GM21723 (cell line): ENCODE measurements around the gene LRRC4B.

Experiments
- ATAC-seq: cut with Tn5 transposase; IDR thresholded peaks from one replicate; pipeline ENCODE4 v1.9.1; 2021; ENCODE audit warnings: mild to moderate bottlenecking, moderate library complexity; ENCODE audit not compliant: unreplicated experiment

The LRRC4B gene

GRCh38 chr19:50509366-50509765 lies 58.9 kb downstream of the LRRC4B start:
- no peak for ATAC-seq

- ATAC-seq, result no peak
Observed at GRCh38 chr19:50508843-50509190, 59.4 kb downstream of the LRRC4B start.

- ATAC-seq, result no peak
Observed at GRCh38 chr19:50507376-50507775, 60.9 kb downstream of the LRRC4B start.

GRCh38 chr19:50506700-50507099 lies 61.5 kb downstream of the LRRC4B start:
- ATAC-seq, result no peak

GRCh38 chr19:50505856-50506611 lies 62.2 kb downstream of the LRRC4B start:
- no peak for ATAC-seq

- no peak for ATAC-seq
Observed at GRCh38 chr19:50501568-50502475, 66.4 kb downstream of the LRRC4B start.

- ATAC-seq, result no peak
Observed at GRCh38 chr19:50501186-50501567, 67.1 kb downstream of the LRRC4B start.

- ATAC-seq, result no peak
Observed at GRCh38 chr19:50500753-50501151, 67.5 kb downstream of the LRRC4B start.

GRCh38 chr19:50500060-50500752 lies 68.0 kb downstream of the LRRC4B start:
- ATAC-seq, result no peak

GRCh38 chr19:50498219-50499056 lies 69.8 kb downstream of the LRRC4B start:
- ATAC-seq, result no peak

- ATAC-seq, result no peak
Observed at GRCh38 chr19:50497022-50497405, 71.2 kb downstream of the LRRC4B start.

GRCh38 chr19:50496189-50497021 lies 71.8 kb downstream of the LRRC4B start:
- no peak for ATAC-seq

GRCh38 chr19:50495020-50495531 lies 73.2 kb downstream of the LRRC4B start:
- ATAC-seq, result no peak

GRCh38 chr19:50494186-50495019 lies 73.8 kb downstream of the LRRC4B start:
- no peak for ATAC-seq

GRCh38 chr19:50493171-50493570 lies 75.1 kb downstream of the LRRC4B start:
- ATAC-seq, result no peak

- no peak for ATAC-seq
Observed at GRCh38 chr19:50492303-50493052, 75.8 kb downstream of the LRRC4B start.

GRCh38 chr19:50490991-50491472 lies 77.2 kb downstream of the LRRC4B start:
- ATAC-seq, result no peak

- no peak for ATAC-seq
Observed at GRCh38 chr19:50490411-50490811, 77.8 kb downstream of the LRRC4B start.
